Mesenchymal stem cell (in vitro differentiated cells and primary cell): ENCODE results near the gene ALOX12B.

Experiments
- DNase-seq: peaks from one replicate; pipeline ENCODE4 v3.0.0-alpha.2; 2013
- H2AFZ ChIP-seq: one replicate; pipeline ENCODE4 v1.6.1; 2013; ENCODE audit warnings: low read depth, mild to moderate bottlenecking, control low read depth, inconsistent platforms, low read length, moderate library complexity
- H2AK5ac ChIP-seq: 2 replicates; pipeline ENCODE4 v1.6.1; 2013; ENCODE audit warnings: low read length, moderate library complexity, mild to moderate bottlenecking, inconsistent platforms; ENCODE audit not compliant: severe bottlenecking
- H2BK120ac ChIP-seq: one replicate; pipeline ENCODE4 v1.6.1; 2013; ENCODE audit warnings: low read depth, mild to moderate bottlenecking, inconsistent platforms, low read length, moderate library complexity
- H2BK12ac ChIP-seq, 2 experiments: one replicate each; pipeline ENCODE4 v1.6.1; 2013; ENCODE audit warnings: inconsistent platforms in 2 of 2, low read length in 2 of 2, mild to moderate bottlenecking in 2 of 2, moderate library complexity in 2 of 2, control low read depth in 1 of 2
- H2BK15ac ChIP-seq: one replicate; pipeline ENCODE4 v1.6.1; 2013; ENCODE audit warnings: mild to moderate bottlenecking, low read depth, inconsistent platforms; ENCODE audit not compliant: poor library complexity, severe bottlenecking
- H2BK5ac ChIP-seq: 2 replicates; pipeline ENCODE4 v1.6.1; 2013; ENCODE audit warnings: low read depth, mild to moderate bottlenecking, low read length, control low read depth, inconsistent platforms; ENCODE audit not compliant: poor library complexity, severe bottlenecking
- H3K14ac ChIP-seq, 2 experiments: one replicate each; pipeline ENCODE4 v1.6.1; 2013; ENCODE audit warnings: inconsistent platforms in 2 of 2, low read length in 2 of 2, control low read depth in 1 of 2, mild to moderate bottlenecking in 1 of 2, moderate library complexity in 1 of 2
- H3K18ac ChIP-seq, 2 experiments: one replicate each; pipeline ENCODE4 v1.6.1; 2013; ENCODE audit warnings: inconsistent platforms in 2 of 2, low read length in 2 of 2, control low read depth in 1 of 2, low read depth in 1 of 2, mild to moderate bottlenecking in 1 of 2
- H3K23ac ChIP-seq, 2 experiments: one replicate each; pipeline ENCODE4 v1.6.1; 2013; ENCODE audit warnings: inconsistent platforms in 2 of 2, low read length in 2 of 2, mild to moderate bottlenecking in 2 of 2, moderate library complexity in 2 of 2, control low read depth in 1 of 2
- H3K27ac ChIP-seq: 2 replicates; pipeline ENCODE4 v1.5.1; 2013; ENCODE audit warnings: mild to moderate bottlenecking, moderate library complexity, low read length, control low read depth, inconsistent platforms; ENCODE audit not compliant: poor library complexity, severe bottlenecking
- H3K27me3 ChIP-seq, 2 experiments: 2 replicates each; pipeline versions ENCODE4 v1.6.1 to v1.7.0; 2013; ENCODE audit warnings: low read length in 2 of 2, mild to moderate bottlenecking in 2 of 2, moderate library complexity in 2 of 2, control low read depth in 1 of 2, inconsistent platforms in 1 of 2; ENCODE audit not compliant: control insufficient read depth in 1 of 2, insufficient read depth in 1 of 2
- H3K36me3 ChIP-seq, 2 experiments: 2 replicates each; pipeline versions ENCODE4 v1.6.1 to v1.7.0; 2013; ENCODE audit warnings: low read length in 2 of 2, control low read depth in 1 of 2, inconsistent platforms in 1 of 2, low read depth in 1 of 2, mild to moderate bottlenecking in 1 of 2; ENCODE audit not compliant: insufficient read depth in 2 of 2, control insufficient read depth in 1 of 2
- H3K4ac ChIP-seq, 2 experiments: one replicate each; pipeline ENCODE4 v1.6.1; 2013; ENCODE audit warnings: inconsistent platforms in 2 of 2, low read length in 2 of 2, mild to moderate bottlenecking in 2 of 2, moderate library complexity in 2 of 2, control low read depth in 1 of 2, low read depth in 1 of 2
- H3K4me1 ChIP-seq: 2 replicates; pipeline ENCODE4 v1.6.1; 2013; ENCODE audit warnings: low read depth, low read length, control low read depth; ENCODE audit not compliant: control insufficient read depth, insufficient read depth
- H3K4me2 ChIP-seq: 2 replicates; pipeline ENCODE4 v1.6.1; 2013; ENCODE audit warnings: low read length, mild to moderate bottlenecking, inconsistent platforms; ENCODE audit not compliant: poor library complexity, severe bottlenecking
- H3K4me3 ChIP-seq, 2 experiments: 2 replicates each; pipeline versions ENCODE4 v1.5.1 to v1.7.0; 2013; ENCODE audit warnings: low read length in 2 of 2, mild to moderate bottlenecking in 2 of 2, control low read depth in 1 of 2, low read depth in 1 of 2; ENCODE audit not compliant: insufficient read depth in 1 of 2
- H3K79me1 ChIP-seq: replicated peaks from 2 replicates; pipeline ENCODE4 v1.6.1; 2013; ENCODE audit warnings: mild to moderate bottlenecking, control low read depth, low read length, inconsistent platforms; ENCODE audit not compliant: poor library complexity, severe bottlenecking
- H3K9ac ChIP-seq: 2 replicates; pipeline ENCODE4 v1.7.0; 2013; ENCODE audit warnings: mild to moderate bottlenecking, low read length, moderate library complexity
- H3K9me3 ChIP-seq: 2 replicates; pipeline ENCODE4 v1.7.0; 2013; ENCODE audit warnings: mild to moderate bottlenecking, low read length; ENCODE audit not compliant: control insufficient read depth
- H4K8ac ChIP-seq: one replicate; pipeline ENCODE4 v1.6.1; 2013; ENCODE audit warnings: inconsistent platforms, mild to moderate bottlenecking, low read length, moderate library complexity
- H4K91ac ChIP-seq: one replicate; pipeline ENCODE4 v1.6.1; 2013; ENCODE audit warnings: mild to moderate bottlenecking, low read length, inconsistent platforms
- WGBS: methylation state at CpG from one replicate; pipeline ENCODE4 v1.1.7; 2013; ENCODE audit warnings: mixed read lengths; 5-methylcytosine and 5-hydroxymethylcytosine counted together

ALOX12B gene

DNA sequence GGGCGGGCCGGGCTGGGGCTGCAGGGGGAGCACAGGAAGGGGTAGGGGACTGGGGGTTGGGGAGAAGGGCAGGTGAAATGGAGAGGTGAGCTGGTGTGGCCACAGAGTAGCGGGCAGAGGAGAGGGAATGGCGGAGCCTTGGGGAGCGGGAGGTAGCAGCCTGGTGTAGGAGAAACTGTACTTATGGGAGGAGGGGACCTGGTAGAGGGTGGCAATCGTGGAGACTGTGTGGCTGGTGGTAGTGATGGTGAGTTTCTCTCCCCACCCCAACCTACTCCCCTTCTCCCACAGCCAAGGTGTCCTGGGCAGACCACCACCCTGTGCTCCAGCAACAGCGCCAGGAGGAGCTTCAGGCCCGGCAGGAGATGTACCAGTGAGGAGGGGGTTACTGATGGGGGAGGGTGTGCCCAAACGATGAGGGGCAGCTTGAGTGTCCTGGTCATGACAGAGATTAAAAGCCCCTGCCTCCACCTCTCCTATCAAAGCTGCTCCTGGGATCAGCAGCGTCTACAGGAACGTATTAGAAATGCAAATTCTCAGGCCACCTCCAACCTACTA lies 47.8 kb downstream of the ALOX12B start:
- Histone ChIP-seq H2BK120ac (no peak overlapping the region), H2BK5ac (no peak overlapping the region), H2AFZ (no peak overlapping the region), H3K27me3 (peaks cover 17 to 43% of the 10 kb centered on the region in 2 experiments), H4K8ac (no peak overlapping the region), H3K9me3 (no peaks in the 10 kb centered on the region), H4K91ac (no peak overlapping the region), H3K27ac (no peak overlapping the region), H3K18ac (no peak overlapping the region), H3K79me1 (no peaks in the 10 kb centered on the region), H3K14ac (no peak overlapping the region), H3K23ac (no peak overlapping the region), H3K4me1 (peaks cover 7% of the 10 kb centered on the region), H3K4me2 (no peak overlapping the region), H3K9ac (no peak overlapping the region), H3K36me3 (no peaks in the 10 kb centered on the region), H3K4ac (no peak overlapping the region), H2BK15ac (no peak overlapping the region), H2AK5ac (no peak overlapping the region), H2BK12ac (peak overlapping the region in 1 of 2 experiments; percentile 4), H3K4me3 (no peak overlapping the region)
- no peak for DNase-seq
- 0% methylated on average over 1 of the region's 11 CpGs for WGBS

DNA sequence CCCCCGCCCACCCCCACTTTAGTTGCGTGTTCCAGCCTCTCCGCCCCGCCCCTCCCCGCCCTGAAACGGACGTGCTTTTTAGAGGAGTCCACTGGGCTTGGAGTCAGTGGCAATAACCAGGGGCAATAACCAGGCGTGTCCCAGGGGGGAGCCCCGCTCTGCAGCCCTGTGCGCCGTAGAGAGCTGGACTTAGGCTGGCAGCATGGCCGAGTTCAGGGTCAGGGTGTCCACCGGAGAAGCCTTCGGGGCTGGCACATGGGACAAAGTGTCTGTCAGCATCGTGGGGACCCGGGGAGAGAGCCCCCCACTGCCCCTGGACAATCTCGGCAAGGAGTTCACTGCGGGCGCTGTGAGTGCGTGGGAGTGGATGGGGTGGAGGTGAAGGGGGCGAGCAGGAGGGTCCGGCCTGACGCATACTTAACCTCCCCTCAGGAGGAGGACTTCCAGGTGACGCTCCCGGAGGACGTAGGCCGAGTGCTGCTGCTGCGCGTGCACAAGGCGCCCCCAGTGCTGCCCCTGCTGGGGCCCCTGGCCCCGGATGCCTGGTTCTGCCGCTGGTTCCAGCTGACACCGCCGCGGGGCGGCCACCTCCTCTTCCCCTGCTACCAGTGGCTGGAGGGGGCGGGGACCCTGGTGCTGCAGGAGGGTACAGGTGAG lies 48.4 kb downstream of the ALOX12B start, which contains the start of gene ALOX15B:
Gene ALOX15B, plus strand, starts transcription at position 106 of the 657 bp plus-strand sequence. Its CDS starts 97 bp downstream, at position 203.
- peak within 1 kb of the TSS in 1 of 2 experiments; percentile 10 for H3K4me3 ChIP-seq
- H4K91ac ChIP-seq, result peak within 1 kb of the TSS; percentile 40
- H3K4me1 ChIP-seq, result peaks cover 7% of the 10 kb centered on the region
- peak within 1 kb of the TSS; percentile 36 for H3K9ac ChIP-seq
- peaks cover 22 to 44% of the 10 kb centered on the region in 2 experiments for H3K27me3 ChIP-seq
- H3K4ac ChIP-seq, result no peak within 1 kb of the TSS
- H3K4me2 ChIP-seq, result no peak within 1 kb of the TSS
- WGBS, result 21% methylated on average over 33 of the region's 37 CpGs
- no peak within 1 kb of the TSS for H3K18ac ChIP-seq
- no peak within 1 kb of the TSS for H2AK5ac ChIP-seq
- H3K36me3 ChIP-seq, result no peaks in the 10 kb centered on the region
- DNase-seq, result no peak
- peak within 1 kb of the TSS; percentile 31 for H4K8ac ChIP-seq
- H3K27ac ChIP-seq, result no peak within 1 kb of the TSS
- no peak within 1 kb of the TSS for H2BK5ac ChIP-seq
- peak within 1 kb of the TSS in 1 of 2 experiments; percentile 49 for H3K14ac ChIP-seq
- no peaks in the 10 kb centered on the region for H3K79me1 ChIP-seq
- no peak within 1 kb of the TSS for H2BK15ac ChIP-seq
- peak within 1 kb of the TSS in 1 of 2 experiments; percentile 90 for H3K23ac ChIP-seq
- peak within 1 kb of the TSS; percentile 73 for H2AFZ ChIP-seq
- peak within 1 kb of the TSS in 1 of 2 experiments; percentile 43 for H2BK12ac ChIP-seq
- no peak within 1 kb of the TSS for H2BK120ac ChIP-seq
- H3K9me3 ChIP-seq, result no peaks in the 10 kb centered on the region

DNA sequence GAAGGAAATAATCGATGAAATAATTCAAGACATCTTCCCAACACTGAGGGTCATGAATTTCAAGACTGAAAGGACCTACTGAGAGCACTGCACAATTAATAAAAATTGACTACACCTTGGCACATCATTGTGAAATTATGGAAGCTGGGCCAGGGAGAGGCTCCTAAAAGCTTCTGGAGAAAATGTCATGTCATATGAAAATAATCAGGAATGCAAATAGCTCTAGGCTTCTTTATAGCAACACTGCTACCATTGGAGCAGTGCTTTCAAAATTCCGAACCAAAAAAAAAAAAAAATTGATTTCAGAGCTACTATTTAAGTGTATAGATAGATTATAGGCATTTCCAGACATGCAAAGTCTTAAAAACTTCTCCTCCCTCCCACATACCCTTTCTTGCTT lies 55.1 kb downstream of the ALOX12B start:
- H3K36me3 ChIP-seq, result no peaks in the 10 kb centered on the region
- no peak overlapping the region for H2BK15ac ChIP-seq
- H2AK5ac ChIP-seq, result no peak overlapping the region
- no peaks in the 10 kb centered on the region for H3K79me1 ChIP-seq
- no peak overlapping the region for H3K27ac ChIP-seq
- no peak overlapping the region for H4K91ac ChIP-seq
- H2BK120ac ChIP-seq, result no peak overlapping the region
- no peak overlapping the region for H3K4ac ChIP-seq
- no peak overlapping the region for H3K4me3 ChIP-seq
- H2AFZ ChIP-seq, result no peak overlapping the region
- DNase-seq, result no peak
- H3K23ac ChIP-seq, result no peak overlapping the region
- H4K8ac ChIP-seq, result no peak overlapping the region
- H3K4me1 ChIP-seq, result no peaks in the 10 kb centered on the region
- no peak overlapping the region for H3K4me2 ChIP-seq
- peaks cover 34 to 48% of the 10 kb centered on the region in 2 experiments for H3K27me3 ChIP-seq
- WGBS, result no CpG with 5 or more reads among the region's 2 CpGs
- H3K9ac ChIP-seq, result no peak overlapping the region
- H3K14ac ChIP-seq, result no peak overlapping the region
- H3K9me3 ChIP-seq, result no peaks in the 10 kb centered on the region
- no peak overlapping the region for H3K18ac ChIP-seq
- no peak overlapping the region for H2BK5ac ChIP-seq
- H2BK12ac ChIP-seq, result no peak overlapping the region

DNA sequence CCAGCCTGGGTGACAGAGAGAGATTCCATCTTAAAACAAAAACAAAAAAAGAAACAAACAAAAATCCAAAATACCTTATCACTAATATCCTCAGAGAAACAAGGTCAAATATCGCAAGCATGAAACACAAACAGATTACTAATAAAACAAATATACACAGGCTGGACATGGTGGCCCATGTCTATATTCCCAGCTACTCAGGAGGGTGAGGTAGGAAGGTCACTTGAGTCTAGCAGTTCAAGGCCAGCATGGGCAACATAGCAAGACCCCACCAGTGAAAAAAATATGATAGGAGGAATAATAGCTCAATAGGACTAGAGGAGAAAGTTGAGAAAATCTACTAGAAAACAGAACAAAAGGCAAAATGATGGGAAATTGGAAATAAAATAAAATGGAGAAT lies 55.6 kb downstream of the ALOX12B start:
- H2AFZ ChIP-seq, result no peak overlapping the region
- H3K4me1 ChIP-seq, result no peaks in the 10 kb centered on the region
- no peak overlapping the region for H3K4me2 ChIP-seq
- no peak overlapping the region for H2AK5ac ChIP-seq
- no peaks in the 10 kb centered on the region for H3K9me3 ChIP-seq
- peaks cover 36 to 53% of the 10 kb centered on the region in 2 experiments for H3K27me3 ChIP-seq
- no peaks in the 10 kb centered on the region for H3K79me1 ChIP-seq
- no peak overlapping the region for H3K14ac ChIP-seq
- H3K4ac ChIP-seq, result no peak overlapping the region
- DNase-seq, result no peak
- no peak overlapping the region for H3K27ac ChIP-seq
- no peak overlapping the region for H2BK120ac ChIP-seq
- no peak overlapping the region for H3K9ac ChIP-seq
- H4K91ac ChIP-seq, result no peak overlapping the region
- no peak overlapping the region for H2BK12ac ChIP-seq
- H3K36me3 ChIP-seq, result no peaks in the 10 kb centered on the region
- no peak overlapping the region for H2BK5ac ChIP-seq
- no peak overlapping the region for H3K4me3 ChIP-seq
- H2BK15ac ChIP-seq, result no peak overlapping the region
- no peak overlapping the region for H3K18ac ChIP-seq
- no peak overlapping the region for H4K8ac ChIP-seq
- 100% methylated on average over 1 of the region's 1 CpG for WGBS
- no peak overlapping the region for H3K23ac ChIP-seq
